ENCODE results near the gene GSTO2. TPM values are rescaled to one million over a fixed set of nuclear protein-coding genes. Genes with fewer than 3 reads are reported as not detected.

Gene GSTO2
- total and polyA plus RNA-seq, 2 donors from 2014 or later = 22.3 to 56.7 TPM

DNA sequence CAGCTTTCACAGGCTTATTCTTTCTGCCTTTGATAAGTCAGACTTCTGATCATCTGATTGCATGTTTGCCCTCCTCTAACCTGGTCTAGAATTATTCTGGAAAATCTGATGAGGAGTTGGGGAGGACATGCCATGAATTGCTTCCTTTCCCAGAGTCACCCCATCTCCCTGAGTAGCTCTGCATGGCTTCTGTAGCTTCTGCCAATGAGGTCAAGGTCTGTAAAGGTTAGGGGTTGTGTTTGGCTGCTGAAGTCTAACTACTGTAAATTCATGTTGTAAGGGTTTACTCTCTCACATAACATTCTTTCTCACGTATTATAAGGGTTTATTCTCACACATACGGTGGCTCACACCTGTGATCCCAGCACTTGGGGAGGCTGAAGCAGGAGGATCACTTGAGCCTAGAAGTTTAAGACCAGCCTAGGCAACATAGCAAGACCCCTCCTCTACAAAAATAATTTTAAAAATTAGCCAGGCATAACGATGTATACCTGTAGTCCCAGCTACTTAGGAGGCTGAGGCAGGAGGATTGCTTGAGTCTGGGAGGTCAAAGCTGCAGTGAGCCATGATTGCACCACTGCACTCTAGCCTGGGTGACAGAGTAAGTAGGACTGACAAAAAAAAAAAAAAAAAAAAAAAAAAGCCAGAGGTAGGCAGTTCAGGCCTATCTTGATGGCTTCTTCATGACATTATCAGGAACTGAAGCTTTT, 10.7 kb downstream of the GSTO2 start:
- Histone ChIP-seq H3K4me1 (ENCODE audit: control insufficient read depth in 2 of 3, insufficient read depth in 2 of 3, low read depth in 1 of 3, low read length in 3 of 3) (no peaks in the 10 kb centered on the region), H3K36me3 (ENCODE audit: control insufficient read depth in 2 of 3, insufficient read depth in 3 of 3, low read length in 3 of 3) (peaks cover 0 to 3% (median 0%) of the 10 kb centered on the region in 3 donors), H3K9ac (ENCODE audit: low read length in 3 of 3) (no peak overlapping the region), H3K9me3 (ENCODE audit: control insufficient read depth in 2 of 3, insufficient read depth in 1 of 3, low read length in 3 of 3) (no peaks in the 10 kb centered on the region), H3K27ac (ENCODE audit: low read depth in 2 of 2, low read length in 2 of 2) (no peak overlapping the region), H3K4me3 (ENCODE audit: low read length in 3 of 3) (no peak overlapping the region), H3K27me3 (ENCODE audit: control insufficient read depth, insufficient read depth, low read length) (no peaks in the 10 kb centered on the region)
- no peak for DNase-seq
- TF ChIP-seq, protein P1, sequence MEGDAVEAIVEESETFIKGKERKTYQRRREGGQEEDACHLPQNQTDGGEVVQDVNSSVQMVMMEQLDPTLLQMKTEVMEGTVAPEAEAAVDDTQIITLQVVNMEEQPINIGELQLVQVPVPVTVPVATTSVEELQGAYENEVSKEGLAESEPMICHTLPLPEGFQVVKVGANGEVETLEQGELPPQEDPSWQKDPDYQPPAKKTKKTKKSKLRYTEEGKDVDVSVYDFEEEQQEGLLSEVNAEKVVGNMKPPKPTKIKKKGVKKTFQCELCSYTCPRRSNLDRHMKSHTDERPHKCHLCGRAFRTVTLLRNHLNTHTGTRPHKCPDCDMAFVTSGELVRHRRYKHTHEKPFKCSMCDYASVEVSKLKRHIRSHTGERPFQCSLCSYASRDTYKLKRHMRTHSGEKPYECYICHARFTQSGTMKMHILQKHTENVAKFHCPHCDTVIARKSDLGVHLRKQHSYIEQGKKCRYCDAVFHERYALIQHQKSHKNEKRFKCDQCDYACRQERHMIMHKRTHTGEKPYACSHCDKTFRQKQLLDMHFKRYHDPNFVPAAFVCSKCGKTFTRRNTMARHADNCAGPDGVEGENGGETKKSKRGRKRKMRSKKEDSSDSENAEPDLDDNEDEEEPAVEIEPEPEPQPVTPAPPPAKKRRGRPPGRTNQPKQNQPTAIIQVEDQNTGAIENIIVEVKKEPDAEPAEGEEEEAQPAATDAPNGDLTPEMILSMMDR (IDR thresholded peaks at IDR 0.05; ENCODE audit: borderline replicate concordance, extremely low read depth, insufficient read depth) = no peak
- intact Hi-C loops (cut with DNase I) = no loop called here
- no peak for FAIRE-seq

GRCh38 chr10:104281694-104282093, 12.7 kb downstream of the GSTO2 start:
- DNase-seq (no peak), FAIRE-seq (no peak)
- H3K9ac ChIP-seq (ENCODE audit: low read length in 3 of 3) = no peak overlapping the region
- TF ChIP-seq, protein P1 (IDR thresholded peaks at IDR 0.05; ENCODE audit: borderline replicate concordance, extremely low read depth, insufficient read depth) = no peak
- peaks cover 0 to 3% (median 0%) of the 10 kb centered on the region in 3 donors for H3K36me3 ChIP-seq (ENCODE audit: control insufficient read depth in 2 of 3, insufficient read depth in 3 of 3, low read length in 3 of 3)
- no peak overlapping the region for H3K4me3 ChIP-seq (ENCODE audit: low read length in 3 of 3)
- intact Hi-C loops (cut with DNase I) = no loop called here
- H3K27ac ChIP-seq (ENCODE audit: low read depth in 2 of 2, low read length in 2 of 2) = no peak overlapping the region
- no peaks in the 10 kb centered on the region for H3K4me1 ChIP-seq (ENCODE audit: control insufficient read depth in 2 of 3, insufficient read depth in 2 of 3, low read depth in 1 of 3, low read length in 3 of 3)
- no peaks in the 10 kb centered on the region for H3K27me3 ChIP-seq (ENCODE audit: control insufficient read depth, insufficient read depth, low read length)
- H3K9me3 ChIP-seq (ENCODE audit: control insufficient read depth in 2 of 3, insufficient read depth in 1 of 3, low read length in 3 of 3) = no peaks in the 10 kb centered on the region

DNA sequence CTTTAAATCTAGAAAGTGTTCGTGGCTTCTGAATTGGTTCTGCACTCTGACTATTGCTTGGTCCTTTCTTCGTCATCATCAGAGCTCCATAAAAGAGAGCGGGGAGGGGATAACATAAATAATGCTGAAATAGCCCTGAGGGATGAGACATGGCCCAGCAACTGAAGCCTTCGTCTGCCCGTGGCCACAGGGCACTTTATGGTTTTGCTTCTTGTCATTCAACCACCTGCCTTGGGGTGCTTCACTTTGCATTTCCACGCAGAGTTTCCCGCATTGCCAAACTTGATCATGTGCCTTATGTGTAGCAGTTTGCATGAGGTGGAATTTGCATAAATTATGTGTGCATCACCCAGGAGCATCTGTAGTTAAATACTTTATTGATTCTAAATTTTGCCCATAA, 15.9 kb downstream of the GSTO2 start:
- Histone ChIP-seq H3K4me3 (ENCODE audit: low read length in 3 of 3) (no peak overlapping the region), H3K9me3 (ENCODE audit: control insufficient read depth in 2 of 3, insufficient read depth in 1 of 3, low read length in 3 of 3) (no peaks in the 10 kb centered on the region), H3K27ac (ENCODE audit: low read depth in 2 of 2, low read length in 2 of 2) (no peak overlapping the region), H3K27me3 (ENCODE audit: control insufficient read depth, insufficient read depth, low read length) (no peaks in the 10 kb centered on the region), H3K36me3 (ENCODE audit: control insufficient read depth in 2 of 3, insufficient read depth in 3 of 3, low read length in 3 of 3) (peaks cover 0 to 2% (median 0%) of the 10 kb centered on the region in 3 donors), H3K4me1 (ENCODE audit: control insufficient read depth in 2 of 3, insufficient read depth in 2 of 3, low read depth in 1 of 3, low read length in 3 of 3) (no peaks in the 10 kb centered on the region), H3K9ac (ENCODE audit: low read length in 3 of 3) (no peak overlapping the region)
- TF ChIP-seq, protein P1 (IDR thresholded peaks at IDR 0.05; ENCODE audit: borderline replicate concordance, extremely low read depth, insufficient read depth) = no peak
- FAIRE-seq (no peak), DNase-seq (no peak)
- intact Hi-C loops (cut with DNase I) = no loop called here

Measured in kidney (tissue), 14 donors.